ENCODE measurements around the gene SUSD5.
A peak's percentile ranks its signal among the peaks of the same experiment; 100 is the strongest.

SUSD5 gene

DNA sequence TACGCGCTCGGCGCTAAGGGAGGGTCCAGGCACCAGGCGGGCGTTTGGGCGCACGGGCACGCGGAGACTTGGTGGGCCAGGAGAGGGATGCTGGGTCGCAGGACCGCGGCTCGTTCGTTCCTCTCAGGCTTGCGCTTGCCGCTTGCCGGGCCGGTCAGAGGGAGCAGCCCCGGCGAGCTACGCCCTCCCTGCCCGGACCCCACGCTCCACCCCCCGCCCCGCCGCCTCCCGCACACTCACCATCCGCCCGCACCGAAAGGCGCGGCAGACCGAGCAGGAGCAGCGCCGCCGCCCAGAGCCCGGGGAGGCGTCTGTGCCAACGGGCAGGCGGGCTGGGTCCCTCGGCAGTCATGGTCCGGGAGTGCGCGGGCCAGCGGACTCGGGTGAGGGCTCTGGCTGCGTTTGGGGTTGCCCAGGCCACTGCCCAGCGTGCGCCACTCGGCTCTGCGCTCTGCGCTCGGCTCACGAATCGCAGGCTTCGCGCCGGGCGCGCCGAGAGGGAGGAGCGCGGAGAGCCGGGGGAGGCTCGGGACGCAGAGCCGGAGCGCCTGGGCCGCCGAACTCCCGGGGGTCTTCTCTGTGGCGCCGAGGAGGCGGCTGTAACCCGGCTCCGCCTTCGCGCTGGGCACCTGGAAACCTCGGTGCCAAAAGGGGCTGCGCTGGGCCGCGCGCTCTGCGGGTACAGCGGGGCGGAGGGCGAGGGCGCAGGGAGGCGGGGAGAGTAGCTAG is at the start of gene SUSD5:
Gene SUSD5, minus strand, starts transcription at position 365 of the 729 bp plus-strand sequence. Its CDS starts 13 bp downstream, at position 352.
- Histone ChIP-seq H3K9ac (ENCODE audit: low read depth, low read length) (no peak within 1 kb of the TSS; the same call in 1 of the 2 replicates), H3K27me3 (ENCODE audit: control insufficient read depth, insufficient read depth, low read length) (peaks cover 59% of the 10 kb centered on the region), H3K4me1 (ENCODE audit: control insufficient read depth, insufficient read depth, low read length) (peaks cover 6% of the 10 kb centered on the region), H3K9me3 (ENCODE audit: control insufficient read depth, insufficient read depth, low read length) (no peaks in the 10 kb centered on the region), H3K36me3 (ENCODE audit: control insufficient read depth, insufficient read depth, low read length) (no peaks in the 10 kb centered on the region), H3K27ac (ENCODE audit: low read depth, low read length) (no peak within 1 kb of the TSS), H3K4me3 (ENCODE audit: low read depth, low read length) (peak within 1 kb of the TSS; percentile 77)

DNA sequence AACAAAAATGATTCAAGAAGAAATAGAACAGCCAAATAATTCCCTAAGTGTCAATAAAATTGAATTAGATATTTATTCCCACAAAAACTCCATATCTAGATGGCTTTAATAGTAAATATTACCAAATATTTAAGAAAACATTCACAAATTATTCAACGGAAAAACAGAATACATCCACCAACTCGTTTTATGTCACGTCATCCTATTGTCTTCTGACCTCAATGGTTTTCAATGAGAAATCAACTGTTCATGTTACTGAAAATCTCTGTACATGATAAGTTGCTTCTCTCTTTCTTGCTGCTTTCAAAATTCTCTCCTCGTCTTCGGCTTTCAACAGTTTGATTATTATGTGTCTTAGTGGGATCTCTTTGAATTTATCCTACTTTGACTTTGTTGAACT is 41.5 kb upstream of the SUSD5 start:
- no peaks in the 10 kb centered on the region for H3K27me3 ChIP-seq (ENCODE audit: control insufficient read depth, insufficient read depth, low read length)
- no peak overlapping the region for H3K27ac ChIP-seq (ENCODE audit: low read depth, low read length)
- no peak overlapping the region for H3K4me3 ChIP-seq (ENCODE audit: low read depth, low read length)
- no peaks in the 10 kb centered on the region for H3K9me3 ChIP-seq (ENCODE audit: control insufficient read depth, insufficient read depth, low read length)
- H3K4me1 ChIP-seq (ENCODE audit: control insufficient read depth, insufficient read depth, low read length): no peaks in the 10 kb centered on the region
- H3K36me3 ChIP-seq (ENCODE audit: control insufficient read depth, insufficient read depth, low read length): no peaks in the 10 kb centered on the region
- H3K9ac ChIP-seq (ENCODE audit: low read depth, low read length): no peak overlapping the region

DNA sequence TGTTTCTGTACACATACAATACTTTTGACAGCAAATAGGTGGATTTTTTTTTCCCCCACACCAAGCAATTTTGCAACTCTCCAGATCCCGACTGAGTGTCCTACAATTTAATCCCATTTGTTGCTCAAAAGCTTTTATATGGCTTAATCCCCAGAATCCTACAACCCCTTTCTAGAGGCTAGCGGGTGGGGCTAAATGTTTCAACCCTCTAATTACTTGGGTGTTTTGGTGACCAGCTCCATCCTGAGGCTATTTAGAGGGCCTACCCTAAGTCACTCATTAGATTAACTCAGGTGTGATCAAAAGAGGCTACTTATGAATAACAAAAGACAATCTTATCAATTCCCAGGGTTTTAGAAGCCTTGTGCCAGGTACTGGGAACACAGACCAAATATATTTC is 37.6 kb upstream of the SUSD5 start:
- Histone ChIP-seq H3K9me3 (ENCODE audit: control insufficient read depth, insufficient read depth, low read length) (no peaks in the 10 kb centered on the region), H3K9ac (ENCODE audit: low read depth, low read length) (no peak overlapping the region), H3K36me3 (ENCODE audit: control insufficient read depth, insufficient read depth, low read length) (no peaks in the 10 kb centered on the region), H3K27me3 (ENCODE audit: control insufficient read depth, insufficient read depth, low read length) (no peaks in the 10 kb centered on the region), H3K4me3 (ENCODE audit: low read depth, low read length) (no peak overlapping the region), H3K4me1 (ENCODE audit: control insufficient read depth, insufficient read depth, low read length) (no peaks in the 10 kb centered on the region), H3K27ac (ENCODE audit: low read depth, low read length) (no peak overlapping the region)

DNA sequence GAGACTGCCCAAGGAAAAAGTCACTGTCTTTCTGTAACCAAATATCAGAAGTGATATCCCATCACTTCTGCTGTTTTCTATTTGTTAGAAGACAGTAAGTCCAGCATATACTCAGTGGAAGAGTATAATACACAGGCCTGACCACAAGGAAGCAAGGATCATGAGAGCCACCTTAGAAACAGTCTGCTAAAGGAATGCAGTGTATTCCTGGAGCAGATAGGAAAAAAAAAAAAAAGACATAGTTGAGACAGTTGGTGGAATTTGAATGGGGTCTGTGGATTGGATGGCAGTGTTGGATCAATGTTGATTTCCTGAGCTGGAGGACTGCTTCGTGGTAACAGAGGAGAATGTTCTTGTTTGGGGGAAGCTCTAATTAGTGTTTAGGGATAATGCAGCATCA is 32.1 kb upstream of the SUSD5 start:
- Histone ChIP-seq H3K9me3 (ENCODE audit: control insufficient read depth, insufficient read depth, low read length) (no peaks in the 10 kb centered on the region), H3K27me3 (ENCODE audit: control insufficient read depth, insufficient read depth, low read length) (no peaks in the 10 kb centered on the region), H3K4me1 (ENCODE audit: control insufficient read depth, insufficient read depth, low read length) (peaks cover 6% of the 10 kb centered on the region; the same call in 1 of the 2 replicates), H3K4me3 (ENCODE audit: low read depth, low read length) (no peak overlapping the region), H3K27ac (ENCODE audit: low read depth, low read length) (no peak overlapping the region), H3K36me3 (ENCODE audit: control insufficient read depth, insufficient read depth, low read length) (no peaks in the 10 kb centered on the region), H3K9ac (ENCODE audit: low read depth, low read length) (no peak overlapping the region)

DNA sequence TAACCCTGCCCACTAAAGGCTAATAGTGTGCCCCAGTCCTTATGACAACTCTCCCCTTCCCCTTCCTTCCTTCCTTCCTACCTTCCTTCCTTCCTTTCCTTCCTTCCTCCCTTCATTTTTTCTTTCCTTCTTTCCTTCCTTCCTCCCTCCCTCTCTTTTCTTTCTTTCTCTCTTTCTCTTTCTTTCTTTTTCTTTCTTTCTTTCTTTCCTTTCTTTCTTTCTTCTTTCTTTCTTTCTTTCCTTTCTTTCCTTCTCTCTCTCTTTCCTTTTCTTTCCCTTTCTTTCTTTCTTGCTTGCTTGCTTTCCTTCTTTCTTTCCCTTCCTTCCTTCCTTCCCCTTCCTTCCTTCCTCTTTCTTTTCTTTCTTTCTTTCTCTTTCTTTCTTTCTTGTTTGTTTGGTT is 28.2 kb upstream of the SUSD5 start:
- Histone ChIP-seq H3K4me3 (ENCODE audit: low read depth, low read length) (no peak overlapping the region), H3K9me3 (ENCODE audit: control insufficient read depth, insufficient read depth, low read length) (no peaks in the 10 kb centered on the region), H3K27ac (ENCODE audit: low read depth, low read length) (no peak overlapping the region), H3K4me1 (ENCODE audit: control insufficient read depth, insufficient read depth, low read length) (peaks cover 6% of the 10 kb centered on the region; the same call in 1 of the 2 replicates), H3K9ac (ENCODE audit: low read depth, low read length) (no peak overlapping the region), H3K27me3 (ENCODE audit: control insufficient read depth, insufficient read depth, low read length) (no peaks in the 10 kb centered on the region), H3K36me3 (ENCODE audit: control insufficient read depth, insufficient read depth, low read length) (no peaks in the 10 kb centered on the region)

DNA sequence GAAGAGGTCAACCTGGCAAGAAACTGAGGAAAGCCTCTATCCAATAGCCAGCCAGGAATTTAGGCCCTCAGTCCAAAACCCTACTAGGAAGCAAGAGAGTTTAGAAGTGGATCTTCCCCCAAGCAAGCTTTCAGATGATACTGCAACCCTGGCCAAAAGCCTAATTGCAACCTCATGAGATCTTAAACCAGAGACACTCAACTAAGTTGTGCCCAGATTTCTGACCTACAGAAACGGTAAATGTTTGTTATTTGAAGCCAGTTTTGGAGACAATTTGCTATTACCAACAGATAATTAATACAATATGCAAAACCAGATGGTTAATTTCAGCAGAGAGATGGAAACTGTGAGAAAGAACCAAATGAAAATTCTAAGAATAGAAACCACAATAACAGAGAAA is 21.7 kb upstream of the SUSD5 start:
- Histone ChIP-seq H3K27me3 (ENCODE audit: control insufficient read depth, insufficient read depth, low read length) (no peaks in the 10 kb centered on the region), H3K9ac (ENCODE audit: low read depth, low read length) (no peak overlapping the region), H3K27ac (ENCODE audit: low read depth, low read length) (no peak overlapping the region), H3K9me3 (ENCODE audit: control insufficient read depth, insufficient read depth, low read length) (no peaks in the 10 kb centered on the region), H3K36me3 (ENCODE audit: control insufficient read depth, insufficient read depth, low read length) (no peaks in the 10 kb centered on the region), H3K4me1 (ENCODE audit: control insufficient read depth, insufficient read depth, low read length) (no peaks in the 10 kb centered on the region), H3K4me3 (ENCODE audit: low read depth, low read length) (no peak overlapping the region)

DNA sequence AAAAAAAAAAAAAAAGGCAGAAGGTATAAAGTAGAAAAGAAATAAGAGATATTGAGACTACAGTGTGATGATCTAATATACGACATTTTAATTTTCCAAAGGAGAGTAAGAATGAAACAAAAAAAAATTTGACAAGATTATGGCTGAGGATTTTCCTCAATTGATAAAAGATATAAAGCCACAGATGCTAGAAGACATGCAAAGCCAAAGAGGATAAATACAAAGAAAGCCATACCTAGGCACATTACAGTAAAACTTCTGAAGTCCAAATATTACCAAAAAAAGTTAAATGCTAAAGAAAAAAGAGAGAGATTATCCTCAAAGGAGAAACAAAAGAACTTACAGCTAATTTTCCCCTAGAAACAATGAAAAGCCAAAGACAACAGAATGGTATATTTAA is 20.3 kb upstream of the SUSD5 start:
- H3K4me3 ChIP-seq (ENCODE audit: low read depth, low read length): no peak overlapping the region
- no peaks in the 10 kb centered on the region for H3K36me3 ChIP-seq (ENCODE audit: control insufficient read depth, insufficient read depth, low read length)
- H3K9me3 ChIP-seq (ENCODE audit: control insufficient read depth, insufficient read depth, low read length): no peaks in the 10 kb centered on the region
- no peaks in the 10 kb centered on the region for H3K4me1 ChIP-seq (ENCODE audit: control insufficient read depth, insufficient read depth, low read length)
- no peak overlapping the region for H3K9ac ChIP-seq (ENCODE audit: low read depth, low read length)
- H3K27ac ChIP-seq (ENCODE audit: low read depth, low read length): no peak overlapping the region
- no peaks in the 10 kb centered on the region for H3K27me3 ChIP-seq (ENCODE audit: control insufficient read depth, insufficient read depth, low read length)

DNA sequence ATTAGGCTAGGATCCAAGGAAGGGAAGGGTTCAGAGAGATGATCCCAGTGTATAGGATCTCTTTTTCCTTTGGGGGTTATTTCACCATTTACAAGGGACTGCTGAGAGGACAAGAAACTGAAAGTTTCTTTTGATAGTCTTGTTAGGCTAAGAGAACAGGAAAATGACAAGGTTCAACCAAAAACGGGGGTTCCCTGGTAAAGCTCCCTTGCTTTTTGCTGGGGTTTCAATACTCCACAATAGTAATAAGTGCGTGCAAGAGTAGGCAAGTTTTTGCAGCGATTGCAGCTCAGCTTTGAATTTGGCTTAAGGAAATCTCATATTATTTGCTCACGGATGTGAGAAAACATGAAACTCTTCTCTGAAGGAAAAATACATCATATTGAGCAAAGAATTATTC is 18.8 kb upstream of the SUSD5 start:
- Histone ChIP-seq H3K4me3 (ENCODE audit: low read depth, low read length) (no peak overlapping the region), H3K9me3 (ENCODE audit: control insufficient read depth, insufficient read depth, low read length) (no peaks in the 10 kb centered on the region), H3K9ac (ENCODE audit: low read depth, low read length) (no peak overlapping the region), H3K4me1 (ENCODE audit: control insufficient read depth, insufficient read depth, low read length) (no peaks in the 10 kb centered on the region), H3K27ac (ENCODE audit: low read depth, low read length) (no peak overlapping the region), H3K36me3 (ENCODE audit: control insufficient read depth, insufficient read depth, low read length) (no peaks in the 10 kb centered on the region), H3K27me3 (ENCODE audit: control insufficient read depth, insufficient read depth, low read length) (no peaks in the 10 kb centered on the region)

DNA sequence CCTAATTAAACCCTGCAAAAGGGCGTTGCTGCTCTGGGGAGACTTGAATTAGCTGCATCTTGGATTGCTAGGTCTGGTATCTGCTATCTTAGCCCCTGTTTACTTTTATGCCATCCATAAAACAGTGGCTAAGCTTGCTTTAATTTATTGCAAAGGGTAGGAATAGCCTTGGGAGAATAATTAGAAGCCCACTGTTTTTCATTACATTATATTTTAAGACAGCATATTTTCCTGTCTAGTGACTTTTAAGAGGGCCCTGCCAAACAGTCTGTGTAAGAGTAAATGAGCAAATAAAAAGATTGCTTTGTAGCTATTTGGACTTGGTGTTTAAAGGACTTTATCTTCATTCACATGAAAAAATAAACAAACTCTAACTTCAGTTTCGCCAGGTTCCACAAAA is 17.4 kb upstream of the SUSD5 start:
- Histone ChIP-seq H3K4me1 (ENCODE audit: control insufficient read depth, insufficient read depth, low read length) (no peaks in the 10 kb centered on the region), H3K27me3 (ENCODE audit: control insufficient read depth, insufficient read depth, low read length) (no peaks in the 10 kb centered on the region), H3K9ac (ENCODE audit: low read depth, low read length) (no peak overlapping the region), H3K9me3 (ENCODE audit: control insufficient read depth, insufficient read depth, low read length) (no peaks in the 10 kb centered on the region), H3K27ac (ENCODE audit: low read depth, low read length) (no peak overlapping the region), H3K36me3 (ENCODE audit: control insufficient read depth, insufficient read depth, low read length) (no peaks in the 10 kb centered on the region), H3K4me3 (ENCODE audit: low read depth, low read length) (no peak overlapping the region)

DNA sequence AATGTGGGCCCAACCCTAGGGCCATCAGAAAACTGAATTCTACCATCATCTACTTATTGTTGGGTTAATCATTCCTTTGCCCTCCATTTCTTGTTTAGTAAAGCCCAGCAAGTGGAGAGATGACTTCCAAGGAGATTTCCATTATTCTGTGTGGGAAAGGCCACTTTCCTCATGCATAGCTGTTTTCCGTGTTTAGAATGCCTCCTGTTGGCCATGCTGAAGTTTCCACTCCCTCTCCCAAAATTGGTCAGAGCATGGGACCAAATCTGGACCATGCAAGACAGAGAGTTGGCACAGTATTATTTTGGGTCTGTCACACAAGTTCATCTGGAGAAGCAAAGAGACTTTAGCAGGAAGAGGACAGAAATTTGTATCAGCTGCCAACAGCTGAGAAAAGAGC is 15.3 kb upstream of the SUSD5 start:
- H3K4me1 ChIP-seq (ENCODE audit: control insufficient read depth, insufficient read depth, low read length): no peaks in the 10 kb centered on the region
- no peaks in the 10 kb centered on the region for H3K9me3 ChIP-seq (ENCODE audit: control insufficient read depth, insufficient read depth, low read length)
- no peaks in the 10 kb centered on the region for H3K36me3 ChIP-seq (ENCODE audit: control insufficient read depth, insufficient read depth, low read length)
- H3K9ac ChIP-seq (ENCODE audit: low read depth, low read length): no peak overlapping the region
- H3K27ac ChIP-seq (ENCODE audit: low read depth, low read length): no peak overlapping the region
- no peak overlapping the region for H3K4me3 ChIP-seq (ENCODE audit: low read depth, low read length)
- no peaks in the 10 kb centered on the region; the same call in 1 of the 2 replicates for H3K27me3 ChIP-seq (ENCODE audit: control insufficient read depth, insufficient read depth, low read length)

DNA sequence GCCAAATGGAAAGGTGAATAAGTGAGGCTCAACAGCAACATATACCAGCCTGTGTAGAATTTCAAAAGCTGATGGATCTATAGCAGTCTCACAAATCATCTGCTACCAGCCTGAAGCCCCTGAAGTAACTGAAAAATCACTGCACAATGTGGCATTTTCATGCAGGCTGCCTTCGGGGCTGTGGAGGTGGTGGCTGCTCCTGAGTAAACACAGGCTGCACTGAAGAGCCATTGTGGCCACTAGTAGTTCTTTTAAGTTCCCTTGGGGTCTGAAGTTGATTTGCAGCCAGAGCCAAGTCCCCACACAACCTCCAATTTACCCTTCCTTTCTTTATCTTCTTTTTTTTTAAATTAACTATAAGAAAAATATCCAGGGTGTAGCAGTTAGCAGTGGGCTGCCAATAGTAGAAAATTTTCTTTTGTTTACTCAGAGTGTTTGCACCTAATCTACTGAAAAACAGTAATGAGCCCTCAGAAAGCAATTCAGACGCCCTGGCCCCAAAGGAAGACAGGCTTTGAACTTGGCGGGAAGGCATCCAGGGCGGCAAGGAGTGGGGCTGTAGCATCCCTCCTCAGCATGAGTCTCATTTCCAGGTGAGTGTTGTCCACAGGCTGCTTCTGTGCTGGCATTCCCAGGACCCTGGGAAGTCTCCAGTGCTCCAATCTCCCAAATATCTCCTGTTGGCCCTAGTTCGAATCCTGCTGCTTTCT is 13.3 kb upstream of the SUSD5 start:
- H3K27me3 ChIP-seq (ENCODE audit: control insufficient read depth, insufficient read depth, low read length): no peaks in the 10 kb centered on the region; the same call in 1 of the 2 replicates
- H3K9me3 ChIP-seq (ENCODE audit: control insufficient read depth, insufficient read depth, low read length): no peaks in the 10 kb centered on the region
- H3K4me3 ChIP-seq (ENCODE audit: low read depth, low read length): no peak overlapping the region
- no peaks in the 10 kb centered on the region for H3K4me1 ChIP-seq (ENCODE audit: control insufficient read depth, insufficient read depth, low read length)
- H3K27ac ChIP-seq (ENCODE audit: low read depth, low read length): no peak overlapping the region
- no peaks in the 10 kb centered on the region for H3K36me3 ChIP-seq (ENCODE audit: control insufficient read depth, insufficient read depth, low read length)
- H3K9ac ChIP-seq (ENCODE audit: low read depth, low read length): no peak overlapping the region
